Ovary (tissue), 9 donors: ENCODE results near the gene DENND2D. TPM values are rescaled to one million over a fixed set of nuclear protein-coding genes. Genes with fewer than 3 reads are reported as not detected.

ENCODE experiments used
- DNase-seq, 5 donors: peaks; one replicate each; pipeline ENCODE4 v3.0.0-alpha.2; 2019 to 2020
- H3K27ac ChIP-seq, 2 donors: fragments of 200-600 bp; one replicate each; pipeline versions ENCODE4 v1.5.1 to v1.8.0; 2019 to 2022
- H3K27me3 ChIP-seq: fragments of 200-600 bp; one replicate; pipeline ENCODE4 v1.8.0; 2022
- H3K36me3 ChIP-seq: fragments of 200-600 bp; sonication (generic); one replicate; pipeline ENCODE4 v1.5.1; 2019
- H3K4me1 ChIP-seq: one replicate; pipeline ENCODE4 v1.8.1; 2013; ENCODE audit warnings: mild to moderate bottlenecking, moderate library complexity; ENCODE audit not compliant: insufficient read depth
- H3K4me3 ChIP-seq: fragments of 200-600 bp; sonication (generic); one replicate; pipeline ENCODE4 v1.5.1; 2017
- H3K9me3 ChIP-seq, 2 donors: fragments of 200-600 bp in 1 of 2; sonication (generic) in 1 of 2; one replicate each; pipeline versions ENCODE4 v1.5.1 to v1.8.1; 2013 to 2019; ENCODE audit warnings: mild to moderate bottlenecking in 1 of 2, moderate library complexity in 1 of 2
- EP300 ChIP-seq: sonication (generic); formaldehyde crosslinking; IDR thresholded peaks from one replicate; pipeline ENCODE4 v1.6.1; 2017; ENCODE audit warnings: antibody characterized with exemption
- POLR2A ChIP-seq: fragments of 450-650 bp; IDR thresholded peaks from one replicate; pipeline ENCODE4 v1.6.1; 2017; ENCODE audit warnings: antibody characterized with exemption, mild to moderate bottlenecking, moderate library complexity
- WGBS, 3 donors: extraction: QIAGEN DNeasy Blood & Tissue Kit in 1 of 3; methylation state at CpG; one replicate each; pipeline versions ENCODE4 v1.1.5 to v1.1.7; 2013 to 2017; 5-methylcytosine and 5-hydroxymethylcytosine counted together
- intact Hi-C, 4 donors: fragments of 100-400 bp; cut with DNase I; formaldehyde crosslinking; loops; one replicate each; pipeline versions ENCODE4 v1.11.0 to v1.15.1; 2022 to 2023
- polyA plus RNA-seq, 2 donors: library from polyadenylated mRNA; stranded (reverse); fragments of 200-250 nt in 1 of 2; fragments of 350-450 nt in 1 of 2; fragmentation: Illumina TruSeq in 1 of 2; extraction: RNeasy Lipid Tissue Mini Kit (QIAGEN cat#74804) in 1 of 2; gene quantifications; one replicate each; pipeline ENCODE4 v1.2.3, GENCODE V29; 2013 to 2014
- total RNA-seq, 7 donors: library from RNA; depleted of rRNA in 2 of 7; stranded (reverse); fragments of >200 nt in 2 of 7; fragmentation: NEBNext Ultra II Directional in 3 of 7; extraction: Animal tissue kit (Norgen Biotek cat#: 25700) in 3 of 7; gene quantifications; one replicate each; pipeline versions ENCODE4 v1.1.0 to v1.2.4, GENCODE V29; 2016 to 2023
- TF ChIP-seq, protein P1 (sequence below), 3 donors: fragments of 450-650 bp in 2 of 3; fragments of 200-600 bp in 1 of 3; IDR thresholded peaks; one replicate each; pipeline versions ENCODE4 v1.5.1 to v1.8.0; 2016 to 2022; ENCODE audit warnings: antibody characterized with exemption in 3 of 3, mild to moderate bottlenecking in 1 of 3
- donor health status: DM: no; HTN: no; CAD: no; lungs with moderate emphysema.
- donor health status: DM: no; HTN: no; CAD: no.
- donor health status: Bipolar disorder and iron deficiency.
- donor health status: DM: yes; HTN: yes; CAD: no.
- donor health status: DM: no; HTN: no; CAD: no.
- donor health status: DM: yes; HTN: yes; CAD: no.

Gene DENND2D
- total and polyA plus RNA-seq, 9 donors = 2.5 to 19.0 (median 9.5) TPM

DNA sequence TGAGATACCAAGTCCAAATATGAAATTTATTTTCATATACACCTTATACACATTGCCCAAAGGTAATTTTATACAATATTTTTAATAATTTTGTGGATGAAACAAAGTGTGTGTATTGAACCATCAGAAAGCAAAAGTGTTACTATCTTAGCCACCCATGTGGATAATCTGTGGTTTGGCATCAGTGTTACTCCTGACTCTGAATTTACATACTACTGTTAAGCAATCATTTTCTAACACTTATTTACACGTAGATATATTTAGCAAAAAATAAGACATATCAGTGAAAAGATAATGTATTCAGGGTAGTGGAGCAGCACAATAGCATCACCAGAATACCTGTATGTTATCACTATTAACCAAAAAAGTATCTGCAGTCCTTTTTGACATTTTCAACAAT lies 23.8 kb downstream of the DENND2D start:
- intact Hi-C loops = no loop called here
- no peaks in the 10 kb centered on the region for H3K36me3 ChIP-seq
- no peak overlapping the region for H3K27ac ChIP-seq
- no peaks in the 10 kb centered on the region for H3K9me3 ChIP-seq
- no peaks in the 10 kb centered on the region for H3K4me1 ChIP-seq
- H3K4me3 ChIP-seq = no peak overlapping the region
- no peaks in the 10 kb centered on the region for H3K27me3 ChIP-seq
- TF ChIP-seq, protein P1, sequence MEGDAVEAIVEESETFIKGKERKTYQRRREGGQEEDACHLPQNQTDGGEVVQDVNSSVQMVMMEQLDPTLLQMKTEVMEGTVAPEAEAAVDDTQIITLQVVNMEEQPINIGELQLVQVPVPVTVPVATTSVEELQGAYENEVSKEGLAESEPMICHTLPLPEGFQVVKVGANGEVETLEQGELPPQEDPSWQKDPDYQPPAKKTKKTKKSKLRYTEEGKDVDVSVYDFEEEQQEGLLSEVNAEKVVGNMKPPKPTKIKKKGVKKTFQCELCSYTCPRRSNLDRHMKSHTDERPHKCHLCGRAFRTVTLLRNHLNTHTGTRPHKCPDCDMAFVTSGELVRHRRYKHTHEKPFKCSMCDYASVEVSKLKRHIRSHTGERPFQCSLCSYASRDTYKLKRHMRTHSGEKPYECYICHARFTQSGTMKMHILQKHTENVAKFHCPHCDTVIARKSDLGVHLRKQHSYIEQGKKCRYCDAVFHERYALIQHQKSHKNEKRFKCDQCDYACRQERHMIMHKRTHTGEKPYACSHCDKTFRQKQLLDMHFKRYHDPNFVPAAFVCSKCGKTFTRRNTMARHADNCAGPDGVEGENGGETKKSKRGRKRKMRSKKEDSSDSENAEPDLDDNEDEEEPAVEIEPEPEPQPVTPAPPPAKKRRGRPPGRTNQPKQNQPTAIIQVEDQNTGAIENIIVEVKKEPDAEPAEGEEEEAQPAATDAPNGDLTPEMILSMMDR (IDR thresholded peaks at IDR 0.05) = no peak
- TF ChIP-seq POLR2A (no peak), EP300 (no peak)
- DNase-seq = no peak
- 48 to 69% (median 63%) methylated on average over 1 of the region's 1 CpG for WGBS, 3 donors

DNA sequence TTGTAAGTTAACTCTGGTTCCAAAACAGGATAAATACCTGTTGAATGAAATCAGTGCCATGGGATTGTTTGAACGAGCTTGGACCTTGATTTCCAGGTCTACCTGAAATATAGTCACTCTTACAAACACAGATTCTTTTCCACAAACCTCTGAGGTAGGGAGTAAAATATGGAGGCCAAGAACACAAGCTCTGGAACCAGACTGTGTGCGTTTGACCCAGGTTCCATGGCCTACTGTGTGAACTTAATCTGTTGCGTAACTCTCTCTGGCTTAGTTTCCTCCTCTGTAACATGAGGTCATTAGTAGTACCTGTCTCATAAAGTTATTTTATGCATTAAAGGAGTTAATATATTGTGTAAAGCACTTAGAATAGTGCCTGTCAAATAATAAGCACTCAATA lies 25.1 kb downstream of the DENND2D start:
- 88 to 92% (median 92%) methylated on average over 3 of the region's 3 CpGs for WGBS, 3 donors
- intact Hi-C loops = no loop called here
- DNase-seq = no peak
- no peak overlapping the region for H3K27ac ChIP-seq
- TF ChIP-seq EP300 (no peak), POLR2A (no peak)
- TF ChIP-seq, protein P1 (IDR thresholded peaks at IDR 0.05) = no peak
- H3K9me3 ChIP-seq = no peaks in the 10 kb centered on the region
- H3K36me3 ChIP-seq = no peaks in the 10 kb centered on the region
- H3K27me3 ChIP-seq = no peaks in the 10 kb centered on the region
- no peaks in the 10 kb centered on the region for H3K4me1 ChIP-seq
- no peak overlapping the region for H3K4me3 ChIP-seq

DNA sequence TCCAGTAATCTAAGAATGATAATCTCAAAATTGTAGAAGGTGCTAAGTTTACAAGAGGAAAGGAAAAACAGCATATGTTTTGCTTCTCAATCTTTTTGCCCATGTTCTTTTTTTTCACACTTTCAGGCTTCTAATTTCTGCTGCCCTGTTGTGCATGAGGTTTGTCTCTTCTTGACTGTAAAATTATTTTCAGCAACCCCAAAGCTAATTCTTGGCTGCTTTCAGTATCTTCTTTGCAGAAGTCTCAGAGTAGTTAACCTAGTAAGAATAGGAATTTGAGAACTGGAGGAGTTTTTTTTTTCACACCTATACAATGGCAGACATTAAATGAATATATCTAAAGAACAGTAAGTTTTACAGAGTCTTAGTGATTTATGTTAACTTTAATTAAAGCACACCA lies 26.4 kb downstream of the DENND2D start:
- Histone ChIP-seq H3K4me1 (no peaks in the 10 kb centered on the region), H3K36me3 (no peaks in the 10 kb centered on the region), H3K9me3 (no peaks in the 10 kb centered on the region), H3K27me3 (no peaks in the 10 kb centered on the region), H3K4me3 (no peak overlapping the region), H3K27ac (no peak overlapping the region)
- intact Hi-C loops = no loop called here
- no peak for DNase-seq
- TF ChIP-seq POLR2A (no peak), EP300 (no peak)
- TF ChIP-seq, protein P1 (IDR thresholded peaks at IDR 0.05) = no peak

DNA sequence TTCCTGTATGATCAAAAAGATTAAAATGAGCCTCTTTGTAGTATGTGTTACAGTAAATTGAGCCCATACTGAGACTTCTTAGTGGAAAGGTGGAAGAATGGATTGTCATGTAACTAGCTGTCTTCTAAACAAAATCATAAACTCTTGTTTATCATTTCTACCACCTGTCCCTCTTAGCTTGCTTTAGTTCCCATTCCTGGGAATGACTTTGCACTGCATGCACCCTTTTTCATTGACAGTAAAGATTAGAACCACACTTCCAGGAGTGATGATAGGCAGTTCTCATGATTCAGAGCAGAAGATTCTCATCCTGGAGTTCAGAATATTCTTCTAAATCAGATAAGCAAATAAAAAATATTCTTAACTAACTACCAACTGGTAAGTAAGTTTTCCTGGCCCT lies 28.0 kb downstream of the DENND2D start:
- Histone ChIP-seq H3K4me3 (no peak overlapping the region), H3K9me3 (no peaks in the 10 kb centered on the region), H3K36me3 (no peaks in the 10 kb centered on the region), H3K4me1 (no peaks in the 10 kb centered on the region), H3K27ac (no peak overlapping the region), H3K27me3 (no peaks in the 10 kb centered on the region)
- no peak for TF ChIP-seq POLR2A
- no peak for TF ChIP-seq EP300
- TF ChIP-seq, protein P1 (IDR thresholded peaks at IDR 0.05) = no peak
- DNase-seq = no peak
- intact Hi-C loops = no loop called here

DNA sequence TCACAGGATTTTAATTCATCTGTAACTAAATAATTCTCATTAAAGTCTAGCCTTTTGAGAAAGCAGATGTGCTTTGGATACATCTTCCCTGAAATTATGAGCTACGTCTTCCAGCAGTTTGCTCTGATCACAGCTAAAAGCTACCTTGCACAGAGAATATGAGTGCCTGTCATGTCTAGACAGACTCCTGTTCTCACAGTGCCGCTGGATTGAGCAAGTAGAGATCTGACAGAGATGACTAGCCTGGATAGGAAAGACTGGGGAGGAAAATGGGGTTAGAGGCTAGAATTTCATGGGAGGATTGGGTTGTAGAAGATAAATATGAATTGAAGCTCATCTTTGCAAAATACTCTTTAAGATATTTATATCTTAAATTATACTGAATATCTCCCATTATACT lies 36.3 kb downstream of the DENND2D start:
- intact Hi-C loops = no loop called here
- no peaks in the 10 kb centered on the region for H3K36me3 ChIP-seq
- 41 to 61% (median 57%) methylated on average over 2 of the region's 2 CpGs for WGBS, 3 donors

More for the DNA sequence above, 36.3 kb downstream of the DENND2D start:
- Histone ChIP-seq H3K9me3 (no peaks in the 10 kb centered on the region), H3K4me3 (no peak overlapping the region), H3K27ac (no peak overlapping the region), H3K27me3 (no peaks in the 10 kb centered on the region), H3K4me1 (peaks cover 2% of the 10 kb centered on the region)
- TF ChIP-seq POLR2A = no peak
- no peak for TF ChIP-seq EP300
- TF ChIP-seq, protein P1 (IDR thresholded peaks at IDR 0.05) = no peak
- no peak for DNase-seq
